NCI-H460 (cell line): ENCODE results near the gene PPP2R5C. TPM values are rescaled to one million over a fixed set of nuclear protein-coding genes. Genes with fewer than 3 reads are reported as not detected.

Experiments used
- DNase-seq: peaks from one replicate; pipeline ENCODE4 v3.0.0-alpha.2; 2016; ENCODE audit warnings: low read depth; ENCODE audit errors: extremely low read depth
- total RNA-seq: library from RNA; depleted of rRNA; stranded (reverse); fragments of >200 nt; shearing (Covaris generic); gene quantifications from 2 replicates; pipeline ENCODE4 v1.2.3, GENCODE V29; 2014

PPP2R5C gene
- total RNA-seq, 1 experiment from 2014 or later, result 352 TPM

GRCh38 chr14:101879529-101880336 lies 118.2 kb downstream of the PPP2R5C start:
- no peak for DNase-seq

GRCh38 chr14:101881426-101881825 lies 119.9 kb downstream of the PPP2R5C start:
- DNase-seq, result no peak

GRCh38 chr14:101882141-101882935 lies 120.8 kb downstream of the PPP2R5C start:
- DNase-seq, result no peak

- DNase-seq, result no peak
Measured at GRCh38 chr14:101884089-101884933, 122.8 kb downstream of the PPP2R5C start.

- no peak for DNase-seq
Measured at GRCh38 chr14:101884934-101885576, 123.5 kb downstream of the PPP2R5C start.

GRCh38 chr14:101887219-101887618 lies 125.7 kb downstream of the PPP2R5C start:
- DNase-seq, result no peak

- DNase-seq, result no peak
Measured at GRCh38 chr14:101888182-101888581, 126.7 kb downstream of the PPP2R5C start.

- DNase-seq, result no peak
Measured at GRCh38 chr14:101889366-101889765, 127.9 kb downstream of the PPP2R5C start.

- no peak for DNase-seq
Measured at GRCh38 chr14:101889898-101890297, 128.4 kb downstream of the PPP2R5C start.

- DNase-seq, result no peak
Measured at GRCh38 chr14:101891471-101891870, 130.0 kb downstream of the PPP2R5C start.

- no peak for DNase-seq
Measured at GRCh38 chr14:101893759-101894158, 132.2 kb downstream of the PPP2R5C start.

GRCh38 chr14:101894365-101895081 lies 133.0 kb downstream of the PPP2R5C start:
- DNase-seq, result no peak

- DNase-seq, result no peak
Measured at GRCh38 chr14:101895256-101895655, 133.7 kb downstream of the PPP2R5C start.

- DNase-seq, result no peak
Measured at GRCh38 chr14:101897326-101897725, 135.8 kb downstream of the PPP2R5C start.

- DNase-seq, result no peak
Measured at GRCh38 chr14:101898416-101898815, 136.9 kb downstream of the PPP2R5C start.

- DNase-seq, result no peak
Measured at GRCh38 chr14:101899263-101899662, 137.8 kb downstream of the PPP2R5C start.

GRCh38 chr14:101900253-101900652 lies 138.7 kb downstream of the PPP2R5C start:
- DNase-seq, result no peak

- no peak for DNase-seq
Measured at GRCh38 chr14:101903111-101903561, 141.6 kb downstream of the PPP2R5C start.

- DNase-seq, result no peak
Measured at GRCh38 chr14:101905614-101906013, 144.1 kb downstream of the PPP2R5C start.

GRCh38 chr14:101906645-101907044 lies 145.1 kb downstream of the PPP2R5C start:
- no peak for DNase-seq
